Epithelial cell of proximal tubule (primary cell): ENCODE results near the gene NEK1. TPM values are rescaled to one million over a fixed set of nuclear protein-coding genes. Genes with fewer than 3 reads are reported as not detected.
"Not testable (repeated sequence)": the region's sequence is repeated elsewhere in the genome, so short reads cannot be mapped to it uniquely, and the experiment has no call there.

ENCODE experiments used
- DNase-seq: peaks from one replicate; pipeline ENCODE4 v3.0.0-alpha.2; 2011; ENCODE audit warnings: low read depth
- H3K4me3 ChIP-seq: 2 replicates; pipeline ENCODE4 v1.5.1; 2011; ENCODE audit warnings: low read depth, mild to moderate bottlenecking, low read length
- total RNA-seq: library from RNA; depleted of rRNA; stranded (reverse); fragments of >200 nt; gene quantifications from 2 replicates; pipeline ENCODE4 v1.2.3, GENCODE V29; 2015
- TF ChIP-seq, protein P1 (sequence below): conservative IDR thresholded peaks from 2 replicates; pipeline ENCODE4 v1.5.1; 2012; ENCODE audit warnings: low read depth, mild to moderate bottlenecking, low read length

Gene NEK1
- total RNA-seq, 1 donor from 2014 or later, result 8.0 TPM

DNA sequence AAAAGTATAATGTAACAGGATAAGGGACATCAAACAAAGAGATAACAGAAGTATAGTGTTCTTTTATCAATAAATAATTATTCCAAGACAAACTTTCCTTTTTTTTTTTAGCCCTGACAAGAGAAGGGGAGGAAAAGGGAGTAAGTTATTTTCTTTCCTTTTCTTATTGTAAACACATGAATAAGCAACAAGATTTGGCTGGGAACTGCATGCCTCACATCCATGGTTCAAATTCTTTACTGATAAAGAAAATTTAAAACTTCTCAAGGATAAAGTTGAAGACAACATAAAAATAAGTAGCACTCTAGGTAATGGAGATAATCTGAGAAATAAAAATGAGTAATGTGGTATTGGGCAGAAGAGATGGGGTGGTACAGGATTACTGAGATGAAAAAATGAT, 71.6 kb downstream of the NEK1 start:
- TF ChIP-seq, protein P1, sequence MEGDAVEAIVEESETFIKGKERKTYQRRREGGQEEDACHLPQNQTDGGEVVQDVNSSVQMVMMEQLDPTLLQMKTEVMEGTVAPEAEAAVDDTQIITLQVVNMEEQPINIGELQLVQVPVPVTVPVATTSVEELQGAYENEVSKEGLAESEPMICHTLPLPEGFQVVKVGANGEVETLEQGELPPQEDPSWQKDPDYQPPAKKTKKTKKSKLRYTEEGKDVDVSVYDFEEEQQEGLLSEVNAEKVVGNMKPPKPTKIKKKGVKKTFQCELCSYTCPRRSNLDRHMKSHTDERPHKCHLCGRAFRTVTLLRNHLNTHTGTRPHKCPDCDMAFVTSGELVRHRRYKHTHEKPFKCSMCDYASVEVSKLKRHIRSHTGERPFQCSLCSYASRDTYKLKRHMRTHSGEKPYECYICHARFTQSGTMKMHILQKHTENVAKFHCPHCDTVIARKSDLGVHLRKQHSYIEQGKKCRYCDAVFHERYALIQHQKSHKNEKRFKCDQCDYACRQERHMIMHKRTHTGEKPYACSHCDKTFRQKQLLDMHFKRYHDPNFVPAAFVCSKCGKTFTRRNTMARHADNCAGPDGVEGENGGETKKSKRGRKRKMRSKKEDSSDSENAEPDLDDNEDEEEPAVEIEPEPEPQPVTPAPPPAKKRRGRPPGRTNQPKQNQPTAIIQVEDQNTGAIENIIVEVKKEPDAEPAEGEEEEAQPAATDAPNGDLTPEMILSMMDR, result no peak

DNA sequence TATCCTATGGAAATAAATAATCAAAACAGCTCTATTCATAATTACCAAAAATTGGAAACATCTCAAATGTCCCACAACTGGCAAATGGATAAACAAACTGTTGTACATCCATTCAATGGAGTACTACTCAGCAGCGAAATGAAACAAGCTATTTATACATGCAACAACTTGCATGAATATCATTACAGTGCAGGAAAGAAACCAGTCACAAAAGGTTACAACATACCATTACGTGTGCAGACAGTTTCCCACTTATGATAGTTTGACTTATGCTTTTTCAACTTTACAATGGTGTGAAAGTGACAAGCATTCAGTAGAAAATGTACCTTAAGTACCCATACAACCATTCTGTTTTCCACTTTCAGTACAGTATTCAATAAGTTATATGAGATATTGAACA, 82.3 kb downstream of the NEK1 start:
- no peak overlapping the region for H3K4me3 ChIP-seq
- DNase-seq, result no peak
- TF ChIP-seq, protein P1, result no peak

More for the DNA sequence above, 71.6 kb downstream of the NEK1 start:
- no peak for DNase-seq
- H3K4me3 ChIP-seq, result no peak overlapping the region

DNA sequence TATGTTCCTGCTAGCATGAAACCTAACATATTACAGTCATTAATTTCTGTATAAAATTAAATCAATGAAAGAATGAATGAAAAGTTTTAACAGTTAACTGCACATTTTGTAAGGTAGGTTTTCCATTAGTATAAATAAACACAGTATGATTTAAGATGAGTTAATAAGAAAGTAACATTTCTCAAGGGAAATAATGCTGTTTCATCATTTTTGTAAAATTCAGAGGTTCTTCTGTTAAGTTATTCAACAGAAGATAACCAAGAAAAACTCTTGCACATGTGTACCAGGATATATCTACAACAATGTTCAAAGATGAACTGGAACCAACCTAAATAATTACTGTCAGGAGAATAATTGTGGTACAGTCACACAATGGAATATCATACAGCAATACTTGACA, 88.6 kb downstream of the NEK1 start:
- TF ChIP-seq, protein P1, result no peak
- no peak for DNase-seq
- no peak overlapping the region for H3K4me3 ChIP-seq

DNA sequence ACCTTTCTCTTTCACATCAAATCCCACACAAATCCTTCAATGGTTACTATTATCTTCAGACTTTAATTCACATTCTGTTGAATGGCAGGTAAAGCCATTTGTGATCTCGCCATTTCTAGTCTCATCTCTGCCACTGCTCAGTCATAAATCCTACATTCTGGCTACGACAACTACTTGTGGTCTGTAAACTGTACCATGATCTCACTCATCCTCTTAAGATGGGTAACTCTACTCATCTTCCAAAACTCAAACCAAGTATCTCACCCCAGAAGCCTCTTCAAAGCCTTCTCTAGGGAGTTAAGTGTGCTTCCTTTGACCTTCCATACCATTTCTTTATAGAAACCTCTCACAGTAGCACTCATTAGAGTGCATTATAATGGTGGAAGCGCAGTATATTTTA, 101.8 kb downstream of the NEK1 start:
- no peak for DNase-seq
- no peak overlapping the region for H3K4me3 ChIP-seq
- TF ChIP-seq, protein P1, result no peak

DNA sequence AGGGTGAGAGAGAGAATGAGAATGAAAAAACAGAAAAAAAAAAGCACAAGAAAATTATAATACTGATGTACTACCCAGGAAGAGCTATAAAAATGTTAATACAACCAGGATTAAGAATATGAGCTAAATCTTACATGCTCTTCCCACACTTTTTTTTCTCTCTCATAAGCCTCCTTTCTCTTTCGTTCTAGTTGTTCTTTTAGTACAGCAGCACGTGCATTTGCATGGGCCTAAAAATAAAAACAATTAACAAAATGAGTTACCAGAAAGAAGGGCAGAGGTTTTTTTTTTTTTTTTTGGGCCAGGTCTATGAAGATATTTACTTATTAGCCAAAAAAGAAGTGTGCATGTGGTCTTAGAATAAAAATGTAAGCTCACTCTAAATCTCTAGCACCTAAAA, 105.5 kb downstream of the NEK1 start:
- no peak for DNase-seq
- TF ChIP-seq, protein P1, result no peak
- H3K4me3 ChIP-seq, result no peak overlapping the region

DNA sequence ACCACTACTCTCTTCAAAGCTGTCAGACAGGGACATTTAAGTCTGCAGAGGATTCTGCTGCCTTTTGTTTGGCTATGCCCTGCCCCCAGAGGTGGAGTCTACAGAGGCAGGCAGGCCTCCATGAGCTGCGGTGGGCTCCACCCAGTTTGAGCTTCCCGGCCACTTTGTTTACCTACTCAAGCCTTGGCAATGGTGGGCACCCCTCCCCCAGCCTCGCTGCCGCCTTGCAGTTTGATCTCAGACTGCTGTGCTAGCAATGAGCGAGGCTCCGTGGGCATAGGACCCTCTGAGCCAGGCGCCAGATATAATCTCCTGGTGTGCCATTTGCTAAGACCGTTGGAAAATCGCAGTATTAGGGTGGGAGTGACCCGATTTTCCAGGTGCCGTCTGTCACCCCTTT, 112.5 kb downstream of the NEK1 start:
- not testable (repeated sequence) for DNase-seq, H3K4me3 ChIP-seq

DNA sequence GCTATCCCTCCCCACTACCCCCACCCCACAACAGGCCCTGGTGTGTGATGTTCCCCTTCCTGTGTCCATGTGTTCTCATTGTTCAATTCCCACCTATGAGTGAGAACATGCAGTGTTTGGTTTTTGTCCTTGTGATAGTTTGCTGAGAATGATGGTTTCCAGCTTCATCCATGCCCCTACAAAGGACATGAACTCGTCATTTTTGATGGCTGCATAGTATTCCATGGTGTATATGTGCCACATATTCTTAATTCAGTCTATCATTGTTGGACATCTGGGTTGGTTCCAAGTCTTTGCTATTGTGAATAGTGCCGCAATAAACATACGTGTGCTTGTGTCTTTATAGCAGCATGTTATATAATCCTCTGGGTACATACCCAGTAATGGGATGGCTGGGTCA, 118.1 kb downstream of the NEK1 start:
- not testable (repeated sequence) for H3K4me3 ChIP-seq, DNase-seq

DNA sequence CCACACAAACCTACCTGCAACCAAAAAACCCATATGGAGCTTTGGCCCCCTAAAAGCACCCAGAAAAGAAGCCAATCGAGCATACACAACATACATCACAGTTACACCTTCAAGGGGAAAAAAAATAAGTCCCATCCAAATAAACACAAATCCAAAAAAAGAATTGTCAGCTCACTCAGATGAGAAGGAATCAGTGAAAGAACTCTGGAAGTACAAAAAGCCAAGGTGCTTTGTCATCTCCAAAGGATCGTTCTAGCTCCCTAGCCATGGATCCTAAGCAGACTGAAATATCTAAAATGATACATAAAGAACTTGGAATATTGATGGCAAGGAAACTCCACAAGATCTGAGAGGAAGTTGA, 119.2 kb downstream of the NEK1 start:
- no peak overlapping the region for H3K4me3 ChIP-seq
- TF ChIP-seq, protein P1, result no peak
- DNase-seq, result no peak
